ENCODE measurements around the gene MYH14.

The MYH14 gene

GRCh38 chr19:50314724-50315708 is 111.6 kb downstream of the MYH14 start:
- H3K4me3 ChIP-seq (ENCODE audit: low read depth, low read length), result no peak overlapping the region
- no peak for TF ChIP-seq CTCF (IDR thresholded peaks at IDR 0.05; ENCODE audit: low read depth, low read length)

GRCh38 chr19:50315773-50316448 is 112.5 kb downstream of the MYH14 start:
- no peak for TF ChIP-seq CTCF (IDR thresholded peaks at IDR 0.05; ENCODE audit: low read depth, low read length)
- no peak overlapping the region for H3K4me3 ChIP-seq (ENCODE audit: low read depth, low read length)

- no peak overlapping the region for H3K4me3 ChIP-seq (ENCODE audit: low read depth, low read length)
- no peak for TF ChIP-seq CTCF (IDR thresholded peaks at IDR 0.05; ENCODE audit: low read depth, low read length)
Observed at GRCh38 chr19:50317115-50317514, 113.7 kb downstream of the MYH14 start.

- no peak for TF ChIP-seq CTCF (IDR thresholded peaks at IDR 0.05; ENCODE audit: low read depth, low read length)
- no peak overlapping the region for H3K4me3 ChIP-seq (ENCODE audit: low read depth, low read length)
Observed at GRCh38 chr19:50318438-50318837, 115.0 kb downstream of the MYH14 start.

GRCh38 chr19:50319156-50319555 is 115.7 kb downstream of the MYH14 start:
- H3K4me3 ChIP-seq (ENCODE audit: low read depth, low read length), result no peak overlapping the region
- TF ChIP-seq CTCF (IDR thresholded peaks at IDR 0.05; ENCODE audit: low read depth, low read length), result no peak

- no peak overlapping the region for H3K4me3 ChIP-seq (ENCODE audit: low read depth, low read length)
- TF ChIP-seq CTCF (IDR thresholded peaks at IDR 0.05; ENCODE audit: low read depth, low read length), result no peak
Observed at GRCh38 chr19:50320051-50320450, 116.6 kb downstream of the MYH14 start.

GRCh38 chr19:50320596-50320995 is 117.2 kb downstream of the MYH14 start:
- TF ChIP-seq CTCF (IDR thresholded peaks at IDR 0.05; ENCODE audit: low read depth, low read length), result no peak
- H3K4me3 ChIP-seq (ENCODE audit: low read depth, low read length), result no peak overlapping the region

Measured in WI38 (cell line).